GM19240 (cell line): ENCODE data around the gene HSCB.
"Not testable (repeated sequence)": the region's sequence is repeated elsewhere in the genome, so short reads cannot be mapped to it uniquely, and the experiment has no call there.

Source experiments
- DNase-seq: peaks from one replicate; pipeline ENCODE4 v3.0.0; 2011; ENCODE audit warnings: low spot score; ENCODE audit not compliant: insufficient read length

The HSCB gene

DNA sequence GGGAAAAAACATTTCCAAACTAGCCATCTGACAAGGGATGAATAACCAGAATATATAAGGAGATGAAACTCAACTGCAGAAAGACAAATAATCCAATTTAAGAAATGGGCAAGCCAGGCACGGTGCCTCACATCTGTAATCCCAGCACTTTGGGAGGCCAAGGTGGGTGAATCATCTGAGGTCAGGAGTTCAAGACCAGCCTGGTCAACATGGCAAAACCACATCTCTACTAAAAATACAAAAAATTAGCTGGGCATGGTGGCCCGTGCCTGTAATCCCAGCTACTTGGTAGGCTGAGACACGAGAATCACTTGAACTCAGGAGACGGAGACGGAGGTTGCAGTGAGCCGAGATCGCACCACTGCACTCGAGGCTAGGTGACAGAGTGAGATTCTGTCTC is 3.0 kb upstream of the HSCB start:
- not testable (repeated sequence) for DNase-seq

DNA sequence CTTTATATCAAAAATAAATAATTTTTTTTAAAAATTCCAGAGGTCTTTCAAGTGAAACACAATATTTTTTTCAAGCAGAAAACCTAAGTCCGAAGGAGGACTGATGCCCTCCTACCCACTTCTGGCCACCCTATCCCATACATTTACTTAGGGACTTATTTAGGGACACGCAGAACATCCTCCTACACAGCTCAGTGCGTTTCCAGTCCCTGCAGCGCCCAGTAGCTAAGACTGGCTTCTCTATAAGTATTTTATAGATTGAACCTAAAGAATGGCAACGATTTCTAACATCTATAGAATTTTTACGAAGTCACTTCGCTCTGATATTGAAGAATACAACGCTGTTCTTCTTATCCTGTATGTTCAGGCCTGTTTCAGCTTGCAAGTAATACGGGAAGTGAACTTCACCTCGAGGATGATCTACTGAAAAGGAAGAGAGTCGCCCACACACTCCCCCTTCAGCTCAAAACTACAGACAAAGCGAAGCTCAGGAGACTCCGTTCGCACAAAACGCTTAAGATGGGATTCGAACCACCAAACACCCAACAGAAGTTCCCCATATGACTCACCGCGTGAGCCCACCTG is 547 bp upstream of the HSCB start:
- DNase-seq = no peak

DNA sequence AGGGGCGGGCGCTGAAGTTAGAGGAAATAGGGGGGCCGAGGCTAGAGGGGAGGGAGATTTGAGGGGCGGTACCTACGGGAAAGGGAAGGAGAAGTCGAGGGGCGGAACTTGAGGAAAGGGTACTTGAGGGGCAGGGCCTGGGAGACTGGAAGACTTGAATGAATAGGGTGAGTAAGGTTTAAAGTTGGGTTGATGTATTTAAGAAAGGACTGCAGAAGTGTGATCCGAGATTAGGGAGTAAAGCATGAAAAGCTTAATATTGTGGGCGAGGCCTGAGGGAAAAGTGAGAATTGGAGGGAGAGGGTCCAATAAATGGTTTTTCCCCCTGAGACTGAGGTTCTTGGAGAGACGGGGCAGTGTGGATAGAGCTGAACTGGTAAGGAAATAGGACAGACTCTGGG is 723 bp downstream of the HSCB start:
- no peak for DNase-seq

- DNase-seq = no peak
Measured at GRCh38 chr22:28743852-28744251, 2.0 kb downstream of the HSCB start.

DNA sequence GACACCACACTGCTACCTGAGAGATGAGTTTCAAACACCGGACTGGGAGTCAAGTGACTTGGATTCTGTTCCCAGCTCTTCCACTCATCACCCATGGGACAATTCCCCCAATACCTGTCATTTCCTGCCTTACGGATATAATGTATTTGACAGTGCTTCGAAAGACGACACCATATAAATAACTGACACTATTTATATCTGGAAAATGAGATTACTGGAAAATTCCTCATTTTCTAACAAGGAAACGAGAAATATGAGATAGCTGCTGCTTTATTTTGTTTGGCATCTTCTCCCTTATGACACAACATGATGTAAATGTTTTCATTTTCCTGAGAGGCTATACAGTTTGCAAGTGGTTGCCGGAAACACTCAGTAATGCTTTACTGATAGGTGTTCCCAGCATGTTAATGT is 8.6 kb downstream of the HSCB start:
- DNase-seq = no peak

DNA sequence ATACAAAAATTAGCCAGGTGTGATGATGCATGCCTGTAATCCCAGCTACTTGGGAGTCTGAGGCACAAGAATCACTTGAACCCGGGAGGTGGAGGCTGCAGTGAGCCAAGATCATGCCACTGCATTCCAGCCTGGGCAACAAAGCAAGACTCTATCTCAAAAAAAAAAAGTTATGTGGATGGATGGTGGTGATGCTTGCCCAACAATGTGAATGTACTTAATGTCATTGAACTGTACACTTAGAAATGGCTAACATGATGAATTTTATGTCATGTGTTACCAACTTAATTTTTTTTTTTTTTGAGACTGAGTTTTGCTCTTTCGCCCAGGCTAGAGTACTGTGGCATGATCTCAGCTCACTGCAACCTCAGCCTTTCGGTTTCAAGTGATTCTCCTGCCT is 12.7 kb downstream of the HSCB start:
- not testable (repeated sequence) for DNase-seq

DNA sequence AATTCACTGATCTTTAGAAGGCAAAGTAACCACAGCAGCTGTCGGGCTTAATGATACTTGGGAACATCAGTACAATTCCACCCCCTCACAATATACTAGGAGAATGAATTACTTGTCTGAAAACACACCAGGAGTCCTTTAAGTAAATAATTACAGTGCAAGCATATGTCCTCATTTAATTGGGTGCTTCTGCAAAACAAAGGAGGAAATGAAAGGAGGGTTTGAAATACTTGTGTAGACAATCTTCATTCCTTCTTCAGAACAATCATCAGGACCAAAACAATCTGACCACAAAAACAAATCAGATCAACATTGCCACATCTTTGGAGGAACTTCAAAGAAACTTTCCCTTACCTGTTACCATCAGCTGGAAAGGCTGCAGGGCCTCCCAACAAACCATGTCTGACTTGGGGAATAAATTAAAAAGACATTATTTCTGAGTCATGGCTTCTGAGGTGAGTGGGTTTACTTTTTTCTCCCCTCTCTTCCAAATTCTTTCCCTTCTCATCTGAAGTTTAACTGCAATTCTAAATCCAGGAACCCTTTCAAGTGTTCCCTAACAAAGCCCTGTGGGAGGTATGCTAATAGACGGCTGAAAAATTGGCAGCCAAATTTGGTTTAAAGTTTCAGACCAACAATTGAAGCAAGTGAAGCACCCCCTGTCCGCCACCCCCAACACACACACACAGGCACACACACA is 18.2 kb downstream of the HSCB start:
- no peak for DNase-seq

GRCh38 chr22:28761449-28761755 is 19.6 kb downstream of the HSCB start:
- no peak for DNase-seq

DNA sequence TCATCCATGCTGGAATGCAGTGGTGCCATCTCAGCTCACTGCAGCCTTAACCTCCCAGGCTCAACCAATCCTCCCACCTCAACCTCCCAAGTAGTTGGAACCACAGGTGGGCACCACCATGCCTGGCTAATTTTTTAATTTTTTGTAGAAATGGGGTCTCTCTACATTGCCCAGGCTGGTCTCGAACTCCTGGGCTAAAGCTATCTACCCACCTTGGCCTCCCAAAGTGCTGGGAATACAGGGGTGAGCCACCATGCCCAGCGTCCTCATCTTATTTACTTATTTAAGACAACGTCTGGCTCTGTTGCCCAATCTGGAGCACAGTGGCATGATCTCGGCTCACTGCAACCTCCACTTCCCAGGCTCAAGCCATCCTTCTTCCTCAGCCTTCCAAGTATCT is 20.2 kb downstream of the HSCB start:
- DNase-seq = not testable (repeated sequence)

- no peak for DNase-seq
Measured at GRCh38 chr22:28766628-28767027, 24.8 kb downstream of the HSCB start.

DNA sequence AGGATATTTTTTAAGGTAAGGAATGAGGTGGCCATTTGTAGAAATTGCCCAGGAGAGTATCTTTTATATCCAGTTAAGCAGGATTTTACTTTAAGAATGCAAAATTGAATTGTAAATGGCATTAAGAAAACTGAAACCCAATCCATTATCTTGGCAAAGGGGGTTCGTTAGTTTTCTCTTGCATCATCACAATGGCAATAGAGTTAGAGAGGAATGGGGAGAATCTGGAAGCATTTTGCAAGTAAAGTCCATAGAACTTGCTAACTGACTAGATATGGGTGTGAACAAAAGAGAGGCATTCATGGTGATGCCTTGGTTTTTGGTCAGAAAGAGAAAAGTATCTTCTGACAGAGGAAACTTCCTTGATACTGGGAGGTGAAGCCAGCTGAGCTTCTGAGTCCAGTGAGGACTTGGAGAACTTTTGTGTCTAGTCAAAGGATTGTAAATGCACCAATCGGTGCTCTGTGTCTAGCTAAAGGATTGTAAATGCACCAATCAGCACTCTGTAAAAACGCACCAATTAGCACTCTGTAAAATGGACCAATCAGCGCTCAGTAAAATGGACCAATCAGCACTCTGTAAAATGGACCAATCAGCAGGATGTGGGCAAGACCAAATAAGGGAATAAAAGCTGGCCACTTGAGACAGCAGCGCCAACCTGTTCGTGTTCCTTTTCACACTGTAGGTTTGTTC is 27.0 kb downstream of the HSCB start:
- no peak for DNase-seq

DNA sequence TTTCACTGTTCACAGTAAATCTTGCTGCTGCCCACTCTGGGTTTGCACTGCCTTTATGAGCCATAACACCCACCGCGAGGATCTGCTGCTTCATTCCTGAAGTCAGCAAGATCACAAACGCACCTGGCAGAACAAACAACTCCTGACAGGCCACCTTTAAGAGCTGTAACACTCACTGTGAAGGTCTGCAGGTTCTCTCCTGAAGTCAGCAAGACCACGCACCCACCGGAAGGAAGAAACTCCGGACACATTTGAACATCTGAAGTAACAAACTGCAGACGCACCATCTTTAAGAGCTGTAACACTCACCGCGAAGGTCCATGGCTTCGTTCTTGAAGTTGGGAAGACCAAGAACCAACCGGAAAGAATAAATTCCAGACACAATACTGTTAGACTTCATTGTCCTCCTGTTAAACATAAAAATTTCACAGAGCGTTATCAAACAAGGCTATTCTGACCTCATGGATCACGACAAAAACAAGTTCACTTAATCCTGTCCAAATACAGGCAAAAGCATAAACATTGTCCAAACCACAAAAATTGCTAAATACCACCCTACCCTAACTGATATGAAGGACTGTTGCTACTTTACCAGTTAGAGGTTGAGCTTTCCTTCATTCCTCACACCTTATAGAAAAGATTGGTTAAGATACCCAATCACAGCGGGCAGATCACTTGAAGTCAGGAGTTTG is 27.7 kb downstream of the HSCB start:
- no peak for DNase-seq

GRCh38 chr22:28771195-28771791 is 29.5 kb downstream of the HSCB start:
- DNase-seq = no peak

DNA sequence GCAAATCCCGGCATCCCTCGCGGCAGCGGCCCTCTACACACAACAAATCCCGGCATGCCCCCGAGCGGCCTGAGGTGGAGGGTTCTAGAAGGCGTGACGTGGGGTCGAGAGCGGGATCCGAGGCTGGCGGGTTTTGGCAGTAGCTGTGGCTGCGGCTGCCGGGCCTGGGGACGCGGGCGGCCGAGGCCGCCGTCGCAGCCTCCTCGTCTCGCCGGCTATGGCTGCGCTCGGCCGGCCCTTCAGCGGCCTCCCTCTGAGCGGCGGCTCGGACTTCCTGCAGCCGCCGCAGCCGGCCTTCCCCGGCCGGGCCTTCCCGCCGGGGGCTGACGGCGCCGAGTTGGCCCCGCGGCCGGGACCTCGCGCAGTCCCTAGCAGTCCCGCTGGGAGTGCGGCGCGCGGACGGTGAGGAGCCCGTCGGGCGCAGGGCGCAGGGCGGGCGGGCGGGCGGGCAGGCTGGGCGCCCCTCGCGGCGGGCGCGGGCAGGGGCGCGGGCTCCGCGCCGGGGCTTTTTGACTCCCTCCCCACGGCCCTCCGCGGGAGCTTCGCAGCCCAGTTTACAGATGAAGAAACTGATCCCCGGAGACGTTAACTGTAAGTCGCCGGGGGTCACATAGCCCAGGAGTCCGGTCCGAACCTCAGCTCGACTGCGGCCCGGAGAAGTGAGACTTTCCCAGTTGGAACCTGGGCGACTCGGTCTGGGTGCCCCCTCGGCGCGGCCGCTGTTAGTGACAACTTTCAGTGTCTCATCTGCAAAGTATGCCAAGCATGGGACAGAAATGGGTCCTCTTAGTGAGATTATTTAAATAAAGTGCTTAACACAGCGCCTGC is 31.0 kb downstream of the HSCB start, which contains the start of gene CCDC117:
CCDC117 (plus strand) TSS at position 63 of the 828 bp plus-strand sequence; CDS start at position 218, 155 bp downstream.
- DNase-seq = peak; percentile 99

DNA sequence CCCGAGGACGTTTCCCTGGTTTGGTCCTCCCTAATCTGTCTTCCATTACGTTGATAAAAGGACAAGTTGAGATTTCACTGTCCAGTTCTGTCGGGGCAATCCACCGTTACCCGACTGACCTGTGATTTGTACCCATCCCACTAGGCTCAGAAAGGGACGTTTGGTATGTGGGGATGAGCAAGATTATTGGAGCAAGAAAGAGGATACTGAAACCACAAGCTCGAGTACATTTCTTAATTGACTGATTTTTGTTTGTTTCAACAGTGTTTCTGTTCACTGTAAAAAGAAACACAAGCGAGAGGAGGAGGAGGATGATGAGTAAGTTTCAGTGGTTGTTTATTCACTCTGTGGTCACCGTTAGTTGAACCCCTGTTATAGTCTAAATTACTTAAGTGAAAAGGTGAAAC is 31.6 kb downstream of the HSCB start:
- DNase-seq = peak; percentile 19

DNA sequence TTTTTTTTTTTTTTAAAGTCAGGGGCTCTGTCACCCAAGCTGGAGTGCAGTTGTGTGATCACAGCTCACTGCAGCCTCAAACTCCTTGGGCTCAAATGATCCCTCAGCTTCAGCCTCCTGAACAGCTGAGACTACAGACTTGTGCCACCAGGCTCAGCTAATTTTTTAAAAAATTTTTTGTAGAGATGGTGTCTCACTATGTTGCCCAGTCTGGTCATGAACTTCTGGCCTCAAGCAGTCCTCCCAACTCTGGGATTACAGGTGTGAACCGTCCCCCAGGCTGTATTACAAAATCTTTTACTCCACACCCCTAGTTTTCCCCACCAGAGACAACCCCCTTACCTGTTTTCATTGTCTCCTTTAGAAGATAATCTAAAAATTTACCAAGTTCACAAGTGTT is 32.5 kb downstream of the HSCB start:
- no peak for DNase-seq

DNA sequence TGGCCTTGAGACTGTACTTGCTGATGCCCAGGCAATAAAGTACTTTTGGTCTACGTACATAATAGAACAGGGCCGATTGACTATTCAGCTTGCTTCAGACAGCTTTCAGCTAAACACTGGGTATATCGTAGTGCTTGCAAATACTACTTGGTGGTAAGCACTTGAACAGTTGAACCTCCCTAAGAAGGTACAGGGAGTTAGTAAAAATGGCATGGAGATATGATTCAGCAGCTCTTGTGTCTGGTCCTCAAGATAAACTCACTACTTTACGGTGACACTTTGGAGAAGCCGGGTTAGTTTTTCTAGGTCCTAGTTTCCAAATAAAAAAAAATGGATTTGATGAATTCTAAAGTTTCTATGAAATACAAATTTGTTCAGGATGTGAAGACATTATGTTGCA is 38.0 kb downstream of the HSCB start:
- no peak for DNase-seq

GRCh38 chr22:28780296-28780695 is 38.5 kb downstream of the HSCB start:
- DNase-seq = no peak

DNA sequence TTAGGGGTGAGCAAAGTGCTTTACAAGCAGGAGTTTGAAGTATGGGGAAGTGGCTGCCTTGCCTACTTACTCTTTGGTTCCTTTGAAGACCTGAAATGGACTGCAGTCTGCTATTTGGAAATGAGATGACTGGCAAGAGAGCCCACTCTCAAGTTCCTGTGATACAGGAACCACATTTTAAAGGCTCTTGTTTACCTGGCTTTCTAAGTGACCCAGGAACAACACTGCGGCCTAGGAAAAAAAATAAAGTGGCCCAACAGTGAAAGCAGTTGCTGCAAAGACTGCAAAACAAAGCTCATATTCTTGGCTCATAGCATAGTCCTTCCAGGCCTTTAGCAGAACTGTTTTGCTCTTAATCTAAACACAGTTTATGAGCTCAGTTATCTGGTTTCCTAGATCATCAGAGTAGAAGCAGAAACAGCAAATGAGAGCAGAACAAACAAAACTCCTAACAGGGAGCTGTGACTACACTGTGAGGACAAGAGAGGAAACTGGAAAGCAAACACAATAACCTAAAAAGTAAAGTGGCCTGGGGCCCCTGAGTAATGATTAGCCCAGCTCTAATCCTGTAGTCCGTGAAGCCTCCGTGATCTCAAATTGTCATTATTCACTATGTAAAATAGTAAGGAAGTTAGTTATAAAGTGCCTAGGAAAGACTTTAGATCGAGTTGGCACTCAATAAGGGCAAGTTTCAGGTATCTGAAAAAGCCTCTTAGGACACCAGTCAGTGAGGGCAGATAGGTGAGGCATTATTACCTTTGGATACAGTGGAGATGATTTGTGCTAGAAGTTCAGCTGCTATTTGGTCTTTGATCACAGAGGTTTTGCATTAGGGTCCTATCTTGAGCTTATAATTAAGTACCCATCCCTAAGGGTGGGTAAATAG is 42.2 kb downstream of the HSCB start:
- DNase-seq = no peak

DNA sequence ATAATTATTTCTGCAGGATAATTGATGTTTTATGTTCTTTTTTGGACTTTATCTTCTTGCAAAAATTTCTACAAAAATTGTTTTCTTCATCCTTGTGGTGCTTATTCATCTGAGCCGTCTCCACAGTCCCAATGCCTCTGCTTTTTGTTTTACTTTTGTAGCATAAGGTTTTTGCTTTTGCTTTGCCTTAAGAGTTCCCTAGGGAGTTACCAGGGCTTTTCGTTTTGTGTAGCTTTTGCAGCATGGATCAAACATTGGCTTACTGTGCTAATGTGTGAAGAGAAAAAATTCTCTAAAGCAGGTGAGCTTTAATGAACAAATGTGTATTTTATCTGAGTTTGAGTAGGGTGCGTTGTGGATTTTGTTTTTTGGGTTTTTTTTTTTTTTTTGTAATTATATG is 46.8 kb downstream of the HSCB start:
- DNase-seq = no peak
